ENCODE data around the gene TMEM89.
A peak's percentile ranks its signal among the peaks of the same experiment; 100 is the strongest.

Gene TMEM89

GRCh38 chr3:48642605-48643004 is 21.0 kb upstream of the TMEM89 start:
- no peak for DNase-seq

GRCh38 chr3:48641396-48641795 is 19.8 kb upstream of the TMEM89 start:
- no peak for DNase-seq

- DNase-seq: no peak
These were observed 18.5 kb upstream of the TMEM89 start for GRCh38 chr3:48639944-48640606.

DNA sequence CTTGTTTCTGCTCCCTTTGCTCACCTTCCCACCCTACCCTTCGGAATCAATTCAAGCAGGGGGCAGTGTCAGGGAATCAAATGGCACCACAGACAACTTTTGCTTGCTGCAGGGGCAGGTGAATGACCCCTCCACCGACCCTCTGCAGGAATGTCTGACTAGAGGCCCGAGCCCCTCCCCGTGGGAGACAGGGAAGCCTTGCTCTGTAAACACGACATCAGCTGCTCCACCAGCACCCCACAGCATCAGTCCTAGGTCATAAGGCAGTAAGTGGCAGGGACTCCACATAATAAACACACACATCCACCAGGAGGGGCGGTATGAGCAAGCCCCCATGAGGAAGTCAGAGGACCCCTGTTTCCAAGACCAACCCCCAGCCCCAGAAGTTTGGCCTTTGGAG is 15.7 kb upstream of the TMEM89 start:
- DNase-seq: no peak

DNA sequence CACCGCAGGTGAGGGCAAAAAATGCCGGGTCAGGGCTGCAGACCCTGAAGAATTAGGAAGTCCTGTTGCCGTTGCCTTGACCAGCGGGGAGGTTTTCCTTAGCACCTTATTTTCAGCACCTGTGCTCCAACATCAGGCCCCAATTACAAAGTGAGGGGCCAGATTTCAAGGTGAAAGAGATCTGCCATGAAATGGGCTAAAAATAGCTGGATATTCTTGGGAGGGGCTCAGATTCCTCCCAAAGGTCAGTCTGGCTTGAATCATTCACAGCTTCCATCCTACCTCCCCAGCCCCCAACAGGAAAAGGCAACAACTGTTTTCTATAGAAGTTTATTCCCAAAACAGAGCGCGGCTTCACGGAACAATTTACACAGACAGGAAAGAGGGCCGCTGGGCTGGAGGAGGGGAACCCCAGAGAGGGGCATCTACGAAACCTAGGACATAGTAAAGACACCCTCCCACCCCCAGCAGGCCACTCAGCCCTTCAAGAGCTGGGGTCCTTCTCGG is 14.6 kb upstream of the TMEM89 start:
- no peak for DNase-seq

DNA sequence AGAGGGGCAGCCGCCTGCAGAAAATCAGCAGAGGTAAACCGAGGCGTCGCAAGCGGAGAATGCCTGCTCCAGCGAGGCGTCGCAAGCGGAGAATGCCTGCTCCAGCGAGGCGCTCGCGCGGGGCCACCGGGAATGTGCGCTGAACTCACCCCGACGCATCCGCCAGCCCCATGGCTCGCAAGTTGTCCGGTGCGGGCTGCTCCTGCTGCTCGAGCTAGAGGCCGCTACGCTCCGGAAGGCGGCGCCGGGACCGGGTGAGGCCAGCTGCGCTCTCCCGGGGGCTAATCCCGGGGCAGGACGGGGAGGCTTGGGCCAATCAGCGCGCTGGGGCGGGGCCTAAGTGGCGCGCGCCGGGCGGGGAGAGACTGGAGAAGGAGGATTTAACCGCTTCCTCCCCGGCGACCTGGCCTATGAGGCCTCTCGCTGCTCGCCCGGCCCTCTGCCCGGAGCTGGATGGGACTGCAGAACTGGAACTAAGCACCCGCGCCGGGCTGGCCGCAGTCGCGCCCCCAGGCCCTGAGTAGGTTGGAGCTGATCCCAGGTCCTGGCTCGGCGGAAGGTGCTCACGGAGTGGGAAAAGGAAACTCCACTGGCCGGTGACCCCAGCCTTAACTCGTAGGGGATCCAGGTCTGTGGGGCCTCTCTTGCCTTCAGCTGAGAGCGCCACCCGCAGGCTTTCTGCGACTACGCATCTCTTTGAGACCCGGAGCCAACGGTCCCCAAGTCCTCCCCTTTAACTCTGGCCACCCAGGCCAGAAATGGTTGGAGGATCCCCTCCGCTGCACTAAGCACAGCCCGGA is 13.9 kb upstream of the TMEM89 start, which contains the start of gene SLC26A6:
Gene SLC26A6 (minus strand): TSS at position 240 of the 800 bp plus-strand sequence. CDS start 68 bp downstream, at position 172.
- peak; percentile 76 to 98 (median 95) for DNase-seq

DNA sequence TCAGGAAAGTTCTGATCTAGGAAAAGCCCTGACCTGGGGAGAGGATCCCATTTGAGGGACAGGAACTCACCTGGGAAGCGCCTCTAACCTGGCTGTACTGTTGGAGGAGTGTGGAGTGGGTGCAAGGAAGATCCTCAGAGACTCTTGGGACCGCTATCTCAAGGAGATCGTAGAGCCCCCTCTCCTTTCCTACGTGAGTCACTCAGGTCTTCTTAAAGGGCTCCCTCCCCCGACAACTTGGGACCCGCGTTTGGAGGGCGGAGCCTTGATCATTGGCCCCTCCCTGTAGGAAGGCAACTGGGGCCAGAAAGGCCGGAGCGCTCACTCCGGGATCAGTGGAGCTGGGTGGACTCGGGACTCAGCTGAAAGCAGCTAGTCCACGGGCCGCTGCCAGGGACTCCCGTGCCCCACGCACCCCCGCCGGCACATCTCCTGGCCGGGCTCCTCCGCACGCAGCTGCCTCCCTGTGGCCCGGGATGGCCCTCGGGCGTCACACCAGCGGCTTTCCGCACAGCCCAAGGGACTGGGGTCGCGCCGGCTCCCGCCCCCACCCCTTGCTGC is 13.2 kb upstream of the TMEM89 start:
- DNase-seq: peak in 18 of 58 donors; percentile 17 to 67 (median 38)

GRCh38 chr3:48633743-48634142 is 12.2 kb upstream of the TMEM89 start:
- DNase-seq: no peak

DNA sequence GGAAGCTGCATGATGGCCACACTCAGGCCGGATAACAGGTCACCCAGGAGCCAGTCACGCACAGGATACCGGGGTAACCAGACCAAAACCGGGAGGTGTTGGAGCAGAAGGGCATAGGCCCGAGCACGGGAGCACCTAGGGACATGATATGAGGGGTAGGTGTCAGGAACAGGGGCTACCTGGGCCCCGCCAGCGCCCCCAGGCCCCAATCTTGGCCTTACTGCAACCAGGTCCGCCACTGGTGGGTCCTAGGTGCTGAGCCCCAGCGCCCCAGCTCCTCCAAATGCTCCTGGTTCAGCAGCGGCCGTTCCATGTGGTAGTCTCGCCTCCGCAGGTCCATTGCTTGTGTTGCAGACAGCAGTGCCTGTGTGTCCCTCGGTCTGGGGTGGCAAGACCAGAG is 11.7 kb upstream of the TMEM89 start:
- no peak for DNase-seq

- no peak for DNase-seq
These were observed 10.2 kb upstream of the TMEM89 start for GRCh38 chr3:48631516-48632448.

DNA sequence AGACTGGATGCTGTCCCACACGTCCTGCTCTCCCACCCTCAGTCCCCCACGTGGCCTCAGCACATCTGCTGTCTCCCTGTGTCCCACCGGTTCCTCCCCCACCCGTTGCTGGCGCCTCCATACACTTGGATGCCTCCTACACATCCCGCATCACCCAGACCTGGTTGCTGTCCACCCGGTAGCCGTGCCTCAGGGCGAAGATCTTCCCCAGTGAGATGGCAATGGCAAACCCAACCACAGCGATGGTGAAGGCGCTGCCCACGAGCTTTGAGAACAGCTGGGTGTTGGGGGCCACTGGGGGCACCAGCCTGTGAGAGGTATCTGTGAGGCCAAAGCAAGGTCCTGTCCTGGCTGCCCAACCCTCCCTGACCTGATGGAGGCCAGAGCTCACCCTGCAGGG is 9.3 kb upstream of the TMEM89 start:
- no peak for DNase-seq

GRCh38 chr3:48630407-48630806 is 8.8 kb upstream of the TMEM89 start:
- no peak for DNase-seq

- DNase-seq: no peak
These were observed 8.3 kb upstream of the TMEM89 start for GRCh38 chr3:48629894-48630293.

DNA sequence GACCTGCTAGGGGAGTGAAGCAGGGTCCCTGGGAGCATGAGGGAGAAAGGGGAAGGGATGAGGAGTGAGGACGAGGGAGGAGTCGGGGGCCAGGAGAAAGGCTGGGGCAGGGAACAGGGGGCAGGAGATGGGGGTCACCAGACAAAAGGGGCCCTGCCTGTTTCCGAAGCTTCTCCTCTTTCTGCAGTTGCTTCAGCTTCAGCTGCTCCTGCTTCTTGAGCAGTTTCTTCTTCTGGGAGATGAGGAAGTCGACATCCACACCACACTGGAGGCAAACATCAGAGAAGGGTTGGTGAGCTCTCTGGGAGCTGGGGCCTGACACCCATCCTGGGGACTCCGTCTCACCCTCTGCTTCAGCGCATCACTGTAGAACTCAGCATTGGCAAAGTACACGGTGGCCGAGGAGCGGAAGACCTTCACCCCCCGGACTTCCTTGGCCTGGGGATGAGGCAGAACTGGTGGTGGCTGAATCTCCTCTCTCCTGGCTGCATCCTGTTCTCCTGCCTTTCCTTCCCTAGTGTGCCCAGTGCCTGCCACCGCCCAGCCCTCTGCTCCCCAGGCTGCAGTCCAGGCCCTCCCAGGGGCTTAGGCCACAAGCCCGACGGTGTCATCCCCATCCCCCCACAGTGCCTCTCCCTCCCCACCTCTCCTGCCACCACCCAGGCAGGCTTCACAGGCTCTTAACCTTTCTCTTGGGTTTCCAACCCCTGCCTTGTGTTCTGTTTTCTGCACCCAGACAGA is 6.9 kb upstream of the TMEM89 start:
- no peak for DNase-seq

DNA sequence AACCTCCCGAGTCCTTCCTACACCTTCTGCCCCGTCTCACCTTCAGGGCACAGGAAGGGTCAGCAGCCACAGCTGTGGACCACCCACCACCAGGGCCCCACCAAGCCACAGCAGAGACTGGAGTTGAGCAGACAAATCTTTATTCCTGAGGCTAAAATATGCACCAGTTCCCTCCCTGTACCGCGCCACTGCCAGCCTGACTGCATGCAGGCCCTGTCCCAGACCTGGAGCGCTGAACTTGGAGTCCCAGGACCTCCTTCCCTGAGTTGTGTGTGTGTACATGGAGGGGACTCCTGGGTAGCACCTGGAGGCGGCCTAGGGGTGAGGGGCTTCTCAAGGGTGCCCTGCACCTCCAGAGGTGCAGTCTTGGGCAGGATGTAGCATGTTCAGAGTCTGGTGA is 4.0 kb upstream of the TMEM89 start:
- DNase-seq: no peak

GRCh38 chr3:48624767-48625166 is 3.2 kb upstream of the TMEM89 start:
- no peak for DNase-seq

DNA sequence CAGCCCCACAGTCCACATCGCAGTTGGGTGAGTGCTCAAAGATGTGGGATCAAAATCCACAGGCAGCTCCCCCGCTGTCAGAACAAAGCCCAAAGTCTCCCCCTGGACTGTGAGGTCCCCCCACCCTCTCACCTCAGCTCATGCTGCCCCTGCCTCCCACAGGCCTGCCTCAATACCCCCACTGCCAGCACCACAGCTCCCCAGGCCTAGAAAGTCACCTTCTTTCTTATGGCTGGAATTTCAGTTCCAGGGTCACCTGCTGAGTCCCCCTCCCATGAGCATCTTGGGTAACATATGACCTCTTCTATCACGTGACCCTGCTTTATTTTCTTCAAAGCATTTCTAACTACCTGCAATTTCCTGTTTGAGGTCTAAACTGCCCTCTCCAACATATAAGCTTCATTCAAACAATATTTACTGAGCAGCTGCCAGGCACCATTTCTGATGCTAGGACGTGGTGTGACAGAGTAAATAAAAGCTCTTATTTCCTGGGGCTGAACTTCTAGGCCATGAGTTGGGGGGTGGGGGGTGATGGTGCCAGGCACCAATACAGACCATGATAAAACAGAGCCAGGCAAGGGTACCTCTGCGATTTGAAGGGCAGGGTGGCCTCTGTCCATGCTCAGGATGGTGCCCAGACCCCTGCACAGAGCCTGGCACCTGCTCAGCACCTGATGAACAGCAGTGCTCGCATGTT is 2.4 kb upstream of the TMEM89 start:
- no peak for DNase-seq

- DNase-seq: no peak
These were observed 1.7 kb downstream of the TMEM89 start for GRCh38 chr3:48619541-48620524.

- no peak for DNase-seq
These were observed 4.0 kb downstream of the TMEM89 start for GRCh38 chr3:48617559-48617958.
